Lower lobe of right lung (tissue), 2 donors: ENCODE measurements around the gene NUP98. TPM values are rescaled to one million over a fixed set of nuclear protein-coding genes. Genes with fewer than 3 reads are reported as not detected.
"Not testable (repeated sequence)": the region's sequence is repeated elsewhere in the genome, so short reads cannot be mapped to it uniquely, and the experiment has no call there.

Experiments
- ATAC-seq, 2 donors: fragments of 200-7000 bp; cut with Tn5 transposase; one replicate each; pipeline ENCODE4 v1.9.1; 2020 to 2022; ENCODE audit warnings: mild to moderate bottlenecking in 2 of 2, moderate library complexity in 2 of 2
- DNase-seq: peaks from one replicate; pipeline ENCODE4 v3.0.0-alpha.2; 2020
- H3K27ac ChIP-seq: fragments of 200-600 bp; one replicate; pipeline ENCODE4 v1.8.0; 2022
- H3K27me3 ChIP-seq: fragments of 200-600 bp; one replicate; pipeline ENCODE4 v1.8.0; 2022; ENCODE audit warnings: low read depth
- H3K36me3 ChIP-seq: fragments of 200-600 bp; one replicate; pipeline ENCODE4 v1.8.0; 2022; ENCODE audit warnings: mild to moderate bottlenecking
- H3K4me1 ChIP-seq: fragments of 200-600 bp; one replicate; pipeline ENCODE4 v1.8.0; 2022
- H3K4me3 ChIP-seq: fragments of 200-600 bp; one replicate; pipeline ENCODE4 v1.8.0; 2022; ENCODE audit warnings: mild to moderate bottlenecking
- H3K9me3 ChIP-seq: fragments of 200-600 bp; one replicate; pipeline ENCODE4 v1.8.0; 2022
- intact Hi-C: fragments of 100-400 bp; cut with DNase I; formaldehyde crosslinking; loops from one replicate; pipeline ENCODE4 v1.11.0; 2022
- total RNA-seq: library from RNA; stranded (reverse); fragmentation: NEBNext Ultra II Directional; extraction: Animal tissue kit (Norgen Biotek cat#: 25700); gene quantifications from one replicate; pipeline ENCODE4 v1.2.1, GENCODE V29; 2021
- TF ChIP-seq, protein P1 (sequence below): fragments of 200-600 bp; IDR thresholded peaks from one replicate; pipeline ENCODE4 v1.8.0; 2022; ENCODE audit warnings: antibody characterized with exemption, mild to moderate bottlenecking
- donor health status: DM: no; HTN: yes; CAD: no; lungs with severe emphysema.

NUP98 gene
- total RNA-seq, 1 donor from 2014 or later, result 62.3 TPM

- intact Hi-C loops, result no loop called here
- no peaks in the 10 kb centered on the region for H3K9me3 ChIP-seq
- TF ChIP-seq, protein P1, sequence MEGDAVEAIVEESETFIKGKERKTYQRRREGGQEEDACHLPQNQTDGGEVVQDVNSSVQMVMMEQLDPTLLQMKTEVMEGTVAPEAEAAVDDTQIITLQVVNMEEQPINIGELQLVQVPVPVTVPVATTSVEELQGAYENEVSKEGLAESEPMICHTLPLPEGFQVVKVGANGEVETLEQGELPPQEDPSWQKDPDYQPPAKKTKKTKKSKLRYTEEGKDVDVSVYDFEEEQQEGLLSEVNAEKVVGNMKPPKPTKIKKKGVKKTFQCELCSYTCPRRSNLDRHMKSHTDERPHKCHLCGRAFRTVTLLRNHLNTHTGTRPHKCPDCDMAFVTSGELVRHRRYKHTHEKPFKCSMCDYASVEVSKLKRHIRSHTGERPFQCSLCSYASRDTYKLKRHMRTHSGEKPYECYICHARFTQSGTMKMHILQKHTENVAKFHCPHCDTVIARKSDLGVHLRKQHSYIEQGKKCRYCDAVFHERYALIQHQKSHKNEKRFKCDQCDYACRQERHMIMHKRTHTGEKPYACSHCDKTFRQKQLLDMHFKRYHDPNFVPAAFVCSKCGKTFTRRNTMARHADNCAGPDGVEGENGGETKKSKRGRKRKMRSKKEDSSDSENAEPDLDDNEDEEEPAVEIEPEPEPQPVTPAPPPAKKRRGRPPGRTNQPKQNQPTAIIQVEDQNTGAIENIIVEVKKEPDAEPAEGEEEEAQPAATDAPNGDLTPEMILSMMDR, result no peak
- no peaks in the 10 kb centered on the region for H3K27me3 ChIP-seq
- no peak for DNase-seq
- no peak overlapping the region for H3K4me3 ChIP-seq
- peaks cover 36% of the 10 kb centered on the region for H3K4me1 ChIP-seq
- H3K27ac ChIP-seq, result no peak overlapping the region
- peaks cover 49% of the 10 kb centered on the region for H3K36me3 ChIP-seq
- ATAC-seq, result peak; percentile 65 to 69
These were observed 15.9 kb downstream of the NUP98 start for GRCh38 chr11:3781423-3781822.

DNA sequence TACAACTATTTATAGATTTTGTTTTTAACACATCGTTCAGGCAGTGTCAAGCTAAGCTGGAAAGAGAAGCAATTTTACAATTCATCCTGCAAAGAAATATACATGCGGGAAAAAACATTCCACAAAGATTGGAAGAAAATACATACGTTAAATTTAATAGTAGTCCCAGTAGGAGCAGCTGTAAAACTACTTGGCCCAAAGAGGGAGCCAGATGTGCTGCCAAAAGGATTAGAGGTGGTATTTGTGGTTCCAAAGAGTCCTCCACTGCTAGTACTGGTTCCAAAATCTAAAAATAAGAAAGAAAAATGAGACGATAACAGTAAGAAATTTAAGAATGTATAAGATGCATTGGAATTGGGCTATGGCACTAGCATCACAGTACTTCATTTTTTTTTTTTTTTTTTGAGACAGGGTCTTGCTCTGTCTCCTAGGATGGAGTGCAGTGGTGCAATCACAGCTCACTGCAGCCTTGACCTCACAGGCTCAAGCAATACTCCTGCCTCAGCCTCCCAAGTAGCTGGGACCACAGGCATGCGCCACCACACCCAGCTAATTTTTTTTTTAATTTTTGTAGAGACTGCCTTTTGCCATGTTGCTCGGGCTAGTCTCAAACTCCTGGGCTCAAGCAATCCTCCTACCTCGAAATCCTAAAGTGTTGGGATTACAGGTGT is 21.5 kb downstream of the NUP98 start:
- intact Hi-C loops, result no loop called here
- no peak for ATAC-seq

GRCh38 chr11:3773180-3773579 is 24.2 kb downstream of the NUP98 start:
- intact Hi-C loops, result no loop called here
- ATAC-seq, result no peak
- Histone ChIP-seq H3K27ac (no peak overlapping the region), H3K4me3 (no peak overlapping the region), H3K9me3 (no peaks in the 10 kb centered on the region), H3K27me3 (no peaks in the 10 kb centered on the region), H3K36me3 (peaks cover 100% of the 10 kb centered on the region), H3K4me1 (no peaks in the 10 kb centered on the region)
- TF ChIP-seq, protein P1, result no peak
- no peak for DNase-seq

More for the DNA sequence above, 21.5 kb downstream of the NUP98 start:
- TF ChIP-seq, protein P1, result no peak
- Histone ChIP-seq H3K4me3 (no peak overlapping the region), H3K27ac (no peak overlapping the region), H3K36me3 (peaks cover 97% of the 10 kb centered on the region), H3K27me3 (no peaks in the 10 kb centered on the region), H3K9me3 (no peaks in the 10 kb centered on the region), H3K4me1 (peaks cover 2% of the 10 kb centered on the region)
- no peak for DNase-seq

DNA sequence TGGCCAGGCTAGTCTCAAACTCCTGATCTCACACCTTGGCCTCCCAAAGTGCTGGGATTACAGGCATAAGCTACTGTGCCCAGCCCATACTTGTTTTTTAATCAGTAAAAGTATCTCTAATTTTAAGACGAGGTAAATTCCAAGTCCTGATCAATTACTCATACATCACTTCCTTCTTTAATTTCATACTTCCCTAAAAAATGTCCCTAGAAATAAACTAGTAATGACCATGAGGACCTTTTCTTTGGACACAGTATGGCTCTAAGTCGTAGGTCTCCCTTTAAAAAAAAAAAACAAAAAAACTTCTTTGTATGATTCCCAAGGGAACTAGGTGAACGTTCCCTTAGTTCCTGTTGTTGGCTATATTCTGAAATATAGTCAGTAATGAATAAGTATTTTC is 29.8 kb downstream of the NUP98 start:
- intact Hi-C loops, result no loop called here
- Histone ChIP-seq H3K4me3 (no peak overlapping the region), H3K27ac (no peak overlapping the region), H3K27me3 (no peaks in the 10 kb centered on the region), H3K36me3 (peaks cover 100% of the 10 kb centered on the region), H3K4me1 (no peaks in the 10 kb centered on the region), H3K9me3 (no peaks in the 10 kb centered on the region)
- ATAC-seq, result no peak
- TF ChIP-seq, protein P1, result no peak
- DNase-seq, result no peak

DNA sequence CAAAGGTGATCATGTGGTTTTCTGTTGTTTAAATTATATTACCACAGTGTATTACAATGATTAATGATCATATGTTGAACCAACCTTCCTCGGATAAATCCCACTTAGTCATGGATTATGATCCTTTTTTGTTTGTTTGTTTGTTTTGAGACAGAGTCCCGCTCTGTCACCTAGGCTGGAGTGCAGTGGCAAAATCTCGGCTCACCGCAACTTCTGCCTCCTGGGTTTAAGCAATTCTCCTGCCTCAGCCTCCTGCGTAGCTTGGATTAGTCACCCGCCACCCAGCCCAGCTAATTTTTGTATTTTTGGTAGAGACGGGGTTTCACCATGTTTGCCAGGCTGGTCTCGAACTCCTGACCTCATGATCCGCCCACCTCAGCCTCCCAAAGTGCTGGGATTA is 30.5 kb downstream of the NUP98 start:
- H3K27me3 ChIP-seq, ATAC-seq, intact Hi-C loops, DNase-seq, H3K27ac ChIP-seq, H3K4me3 ChIP-seq, H3K4me1 ChIP-seq, H3K9me3 ChIP-seq: not testable (repeated sequence)
- peaks cover 100% of the 10 kb centered on the region for H3K36me3 ChIP-seq

GRCh38 chr11:3764266-3764665 is 33.1 kb downstream of the NUP98 start:
- TF ChIP-seq, protein P1, result no peak
- Histone ChIP-seq H3K36me3 (peaks cover 100% of the 10 kb centered on the region), H3K4me3 (no peak overlapping the region), H3K4me1 (no peaks in the 10 kb centered on the region), H3K9me3 (no peaks in the 10 kb centered on the region), H3K27ac (no peak overlapping the region), H3K27me3 (no peaks in the 10 kb centered on the region)
- intact Hi-C loops, result no loop called here
- ATAC-seq (no peak), DNase-seq (no peak)
